ENCODE data around the gene URI1.

The URI1 gene

DNA sequence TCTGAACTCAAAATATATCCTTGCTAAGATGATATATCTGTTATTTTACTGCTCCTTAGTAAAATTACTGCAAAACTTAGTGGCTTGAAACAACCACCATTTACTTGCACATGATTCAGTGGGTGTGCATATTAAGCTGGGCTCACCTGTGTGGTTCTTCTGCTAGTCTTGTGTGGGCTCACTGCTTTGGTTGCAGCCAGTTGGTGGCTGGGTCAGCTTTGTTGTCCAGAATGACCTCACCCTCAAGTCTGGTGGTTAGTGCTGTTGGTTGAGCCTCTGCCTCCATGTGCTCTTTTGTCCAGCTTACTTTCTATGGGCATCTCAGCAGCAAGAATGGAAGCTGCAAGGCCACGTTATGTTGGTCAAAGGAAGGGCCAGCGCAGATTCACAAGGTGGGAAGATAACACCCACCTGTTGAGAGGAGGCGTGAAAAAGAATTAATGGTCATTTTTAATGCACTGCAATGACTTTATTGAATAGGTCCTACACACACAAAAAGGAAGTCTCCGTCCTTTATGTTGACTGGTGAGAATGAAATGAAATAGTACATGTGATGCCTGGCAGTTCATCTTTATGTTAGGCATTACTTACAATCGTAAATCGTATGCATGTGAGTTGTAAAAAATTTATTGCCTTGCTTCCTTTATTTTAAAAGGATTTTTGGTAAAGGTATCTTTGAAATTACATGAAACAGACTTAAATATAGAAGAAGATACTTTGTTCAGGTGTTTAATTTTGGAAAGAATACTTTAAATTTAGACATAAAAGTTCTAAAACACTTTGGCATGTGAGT lies 34.3 kb downstream of the URI1 start:
- in situ Hi-C loops (cut with HindIII; ENCODE audit: low sequenced_read_pairs) = no loop called here
- TF ChIP-seq, protein P1, sequence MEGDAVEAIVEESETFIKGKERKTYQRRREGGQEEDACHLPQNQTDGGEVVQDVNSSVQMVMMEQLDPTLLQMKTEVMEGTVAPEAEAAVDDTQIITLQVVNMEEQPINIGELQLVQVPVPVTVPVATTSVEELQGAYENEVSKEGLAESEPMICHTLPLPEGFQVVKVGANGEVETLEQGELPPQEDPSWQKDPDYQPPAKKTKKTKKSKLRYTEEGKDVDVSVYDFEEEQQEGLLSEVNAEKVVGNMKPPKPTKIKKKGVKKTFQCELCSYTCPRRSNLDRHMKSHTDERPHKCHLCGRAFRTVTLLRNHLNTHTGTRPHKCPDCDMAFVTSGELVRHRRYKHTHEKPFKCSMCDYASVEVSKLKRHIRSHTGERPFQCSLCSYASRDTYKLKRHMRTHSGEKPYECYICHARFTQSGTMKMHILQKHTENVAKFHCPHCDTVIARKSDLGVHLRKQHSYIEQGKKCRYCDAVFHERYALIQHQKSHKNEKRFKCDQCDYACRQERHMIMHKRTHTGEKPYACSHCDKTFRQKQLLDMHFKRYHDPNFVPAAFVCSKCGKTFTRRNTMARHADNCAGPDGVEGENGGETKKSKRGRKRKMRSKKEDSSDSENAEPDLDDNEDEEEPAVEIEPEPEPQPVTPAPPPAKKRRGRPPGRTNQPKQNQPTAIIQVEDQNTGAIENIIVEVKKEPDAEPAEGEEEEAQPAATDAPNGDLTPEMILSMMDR (IDR thresholded peaks at IDR 0.05; ENCODE audit: low read depth, low read length) = no peak
- H3K4me3 ChIP-seq (ENCODE audit: low read depth, low read length) = no peak overlapping the region
- DNase-seq (ENCODE audit: low read depth, low spot score) = no peak

DNA sequence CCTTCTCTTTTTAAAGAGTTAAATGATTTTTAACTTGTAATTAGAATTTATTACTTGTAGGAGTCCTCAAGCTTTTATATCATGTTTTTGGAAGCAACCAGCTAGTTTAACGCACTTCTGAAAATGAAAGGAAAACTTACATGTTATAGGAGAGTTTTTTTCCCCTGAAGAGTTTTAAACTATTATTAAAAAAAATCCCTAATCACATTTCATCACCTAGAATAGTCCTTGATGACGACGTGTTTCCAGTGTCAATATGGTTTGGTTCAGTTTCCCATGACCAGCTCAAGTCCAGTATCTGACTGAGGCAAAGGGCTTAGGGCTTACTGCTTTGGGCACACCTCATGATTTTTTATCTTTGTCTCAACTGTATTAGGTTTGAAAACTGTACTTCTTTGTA lies 36.0 kb downstream of the URI1 start:
- DNase-seq (ENCODE audit: low read depth, low spot score) = no peak
- TF ChIP-seq, protein P1 (IDR thresholded peaks at IDR 0.05; ENCODE audit: low read depth, low read length) = no peak
- no peak overlapping the region for H3K4me3 ChIP-seq (ENCODE audit: low read depth, low read length)
- in situ Hi-C loops (cut with HindIII; ENCODE audit: low sequenced_read_pairs) = no loop called here

DNA sequence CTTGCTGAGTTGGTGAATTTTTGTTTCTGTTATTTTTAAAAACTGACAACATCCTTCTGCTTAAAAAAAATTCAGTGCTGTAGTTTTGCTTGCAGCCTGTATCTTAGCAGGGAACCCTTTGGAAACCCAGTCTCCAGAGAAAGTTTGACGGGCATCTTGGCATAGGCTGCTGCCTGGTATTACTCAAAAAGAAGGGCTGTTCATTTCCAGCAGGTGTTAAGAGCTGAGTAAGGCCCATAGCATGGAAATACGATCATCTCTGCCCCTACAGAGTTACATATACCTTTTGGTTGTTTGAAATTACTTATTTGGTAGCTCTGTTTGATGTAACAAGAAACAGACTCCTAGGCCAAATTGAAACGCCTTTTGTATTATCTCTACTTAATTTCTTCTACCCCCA lies 41.5 kb downstream of the URI1 start:
- in situ Hi-C loops (cut with HindIII; ENCODE audit: low sequenced_read_pairs) = no loop called here
- no peak overlapping the region for H3K4me3 ChIP-seq (ENCODE audit: low read depth, low read length)
- DNase-seq (ENCODE audit: low read depth, low spot score) = no peak
- TF ChIP-seq, protein P1 (IDR thresholded peaks at IDR 0.05; ENCODE audit: low read depth, low read length) = no peak

DNA sequence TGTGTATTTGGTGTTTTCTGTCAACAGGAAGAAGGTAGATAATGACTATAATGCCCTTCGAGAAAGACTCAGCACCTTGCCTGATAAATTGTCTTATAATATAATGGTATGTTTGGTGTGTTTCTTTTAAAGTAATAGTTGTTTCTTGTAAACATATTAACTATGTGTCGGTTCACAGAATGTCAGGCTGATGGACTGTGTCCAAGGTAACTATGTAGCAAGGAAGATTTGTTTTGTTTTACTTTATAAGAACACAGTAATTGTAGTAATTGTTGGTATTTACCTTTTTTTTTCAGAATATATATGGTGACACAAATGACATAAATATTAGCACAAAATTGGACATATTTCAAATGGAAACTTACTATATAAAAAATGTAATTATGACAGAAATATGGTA lies 43.2 kb downstream of the URI1 start:
- no peak for DNase-seq (ENCODE audit: low read depth, low spot score)
- TF ChIP-seq, protein P1 (IDR thresholded peaks at IDR 0.05; ENCODE audit: low read depth, low read length) = no peak
- in situ Hi-C loops (cut with HindIII; ENCODE audit: low sequenced_read_pairs) = no loop called here
- H3K4me3 ChIP-seq (ENCODE audit: low read depth, low read length) = no peak overlapping the region

DNA sequence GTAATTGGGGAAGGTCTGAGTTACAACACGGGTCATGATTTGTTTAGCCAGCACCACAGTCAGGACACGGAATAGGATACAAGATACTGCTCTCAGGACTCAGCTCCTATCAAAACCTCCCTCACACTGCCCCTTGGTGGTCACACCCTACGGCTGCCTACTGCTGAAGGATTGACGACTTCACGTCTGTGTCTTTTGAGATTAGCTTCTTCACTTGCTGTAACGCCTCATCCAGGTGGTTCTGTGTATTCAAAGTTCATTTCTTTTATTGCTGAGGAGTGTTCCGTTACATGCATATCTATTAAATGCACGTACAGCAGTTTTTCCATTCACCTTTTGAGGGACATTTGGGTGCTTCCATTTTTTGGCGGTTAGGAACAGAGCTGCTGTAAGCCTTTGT lies 46.3 kb downstream of the URI1 start:
- H3K4me3 ChIP-seq (ENCODE audit: low read depth, low read length) = no peak overlapping the region
- in situ Hi-C loops (cut with HindIII; ENCODE audit: low sequenced_read_pairs) = no loop called here
- DNase-seq (ENCODE audit: low read depth, low spot score) = no peak
- TF ChIP-seq, protein P1 (IDR thresholded peaks at IDR 0.05; ENCODE audit: low read depth, low read length) = no peak

DNA sequence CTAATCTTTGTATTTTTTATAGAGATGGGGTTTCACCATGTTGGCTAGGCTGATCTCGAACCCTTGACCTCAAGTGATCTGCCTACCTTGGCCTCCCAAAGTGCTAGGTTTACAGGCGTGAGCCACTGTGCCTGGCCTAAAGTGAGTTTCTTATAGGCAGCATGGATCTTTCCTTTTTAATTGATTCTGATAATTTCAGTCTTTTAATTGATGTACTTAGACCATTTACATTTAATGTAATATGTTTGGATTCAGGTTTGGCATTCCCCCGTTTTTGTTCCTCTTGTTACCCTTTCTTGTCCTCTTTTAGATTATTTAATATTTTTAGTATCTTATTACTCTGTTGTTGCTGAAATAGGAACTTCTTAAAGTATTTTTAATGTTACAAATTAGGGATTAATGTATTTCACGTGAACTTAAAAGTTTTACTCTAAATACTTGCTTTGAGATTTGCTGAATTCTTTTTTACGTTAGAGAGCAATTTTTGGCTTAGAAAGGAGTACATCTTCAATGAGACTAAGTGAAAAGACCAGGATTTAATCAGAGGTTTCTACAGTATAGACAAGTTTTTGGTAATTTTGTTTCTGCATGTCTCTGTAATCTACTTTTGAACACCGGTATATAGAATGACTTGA lies 50.3 kb downstream of the URI1 start:
- in situ Hi-C loops (cut with HindIII; ENCODE audit: low sequenced_read_pairs) = no loop called here
- TF ChIP-seq, protein P1 (IDR thresholded peaks at IDR 0.05; ENCODE audit: low read depth, low read length) = no peak
- no peak for DNase-seq (ENCODE audit: low read depth, low spot score)
- no peak overlapping the region for H3K4me3 ChIP-seq (ENCODE audit: low read depth, low read length)
